Stimulated activated CD4-positive, alpha-beta T cell treated with anti-CD3 and anti-CD28 coated beads, Interleukin-2, amount 100 ng/mL, for 24 hours (primary cell): Measurements from ENCODE around the gene SFSWAP.
"Not testable (repeated sequence)": the region's sequence is repeated elsewhere in the genome, so short reads cannot be mapped to it uniquely, and the experiment has no call there.

Source experiments
- DNase-seq, 2 donors: peaks; one replicate each; pipeline ENCODE4 v3.0.0-alpha.2; 2020

SFSWAP gene

GRCh38 chr12:131765961-131766360, 55.1 kb downstream of the SFSWAP start:
- no peak for DNase-seq

DNA sequence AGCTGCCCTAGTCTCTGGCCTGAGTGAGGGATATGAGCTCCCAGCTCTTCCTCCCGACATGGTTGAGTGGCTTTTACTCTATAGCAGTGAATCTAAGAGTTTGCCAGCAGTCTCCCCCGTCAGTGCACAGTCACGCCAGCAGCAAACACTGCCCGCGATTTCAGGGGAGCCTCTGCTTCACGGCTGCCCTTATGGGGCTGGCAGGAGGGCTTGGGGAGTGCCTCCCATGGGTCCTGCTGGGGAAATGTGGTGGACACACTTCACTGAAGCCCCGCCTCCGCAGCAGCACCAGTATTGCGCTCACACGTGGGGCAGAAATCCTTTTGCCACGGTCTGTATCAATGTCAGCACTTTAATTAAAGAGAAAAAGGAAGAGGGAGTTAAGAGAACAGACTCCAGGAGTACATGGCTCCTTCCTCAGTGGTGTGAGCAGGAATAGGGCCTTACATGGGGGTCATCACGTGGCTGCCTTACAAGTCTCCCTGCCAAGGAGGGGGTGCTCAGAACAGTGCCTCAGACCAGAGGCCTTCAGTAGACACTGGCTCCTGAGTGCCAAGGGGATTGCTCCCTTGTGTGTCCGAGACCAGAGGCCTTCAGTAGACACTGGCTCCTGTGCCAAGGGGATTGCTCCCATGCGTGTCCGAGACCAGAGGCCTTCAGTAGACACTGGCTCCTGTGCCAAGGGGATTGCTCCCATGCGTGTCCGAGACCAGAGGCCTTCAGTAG, 55.7 kb downstream of the SFSWAP start:
- no peak for DNase-seq

DNA sequence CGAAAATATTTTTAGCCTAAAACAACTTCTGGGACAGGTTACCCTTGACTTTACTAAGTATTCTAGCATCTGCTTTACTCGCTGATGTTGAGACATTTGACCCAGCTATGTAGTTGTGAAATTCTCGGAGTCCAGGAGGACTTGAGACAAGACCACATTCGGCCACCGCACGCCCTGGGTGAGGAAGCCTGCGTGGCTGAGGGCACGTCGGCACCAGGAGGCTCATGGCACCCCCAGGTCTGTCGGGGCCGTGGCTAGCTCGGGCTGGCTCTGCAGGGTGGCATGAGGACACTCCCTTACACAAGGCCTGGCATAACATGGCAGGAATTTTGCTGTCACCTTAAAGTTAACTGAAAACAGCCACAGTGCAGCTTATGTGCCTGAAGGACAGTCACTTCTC, 59.2 kb downstream of the SFSWAP start:
- DNase-seq = no peak

GRCh38 chr12:131771965-131772364, 61.1 kb downstream of the SFSWAP start:
- DNase-seq = no peak

DNA sequence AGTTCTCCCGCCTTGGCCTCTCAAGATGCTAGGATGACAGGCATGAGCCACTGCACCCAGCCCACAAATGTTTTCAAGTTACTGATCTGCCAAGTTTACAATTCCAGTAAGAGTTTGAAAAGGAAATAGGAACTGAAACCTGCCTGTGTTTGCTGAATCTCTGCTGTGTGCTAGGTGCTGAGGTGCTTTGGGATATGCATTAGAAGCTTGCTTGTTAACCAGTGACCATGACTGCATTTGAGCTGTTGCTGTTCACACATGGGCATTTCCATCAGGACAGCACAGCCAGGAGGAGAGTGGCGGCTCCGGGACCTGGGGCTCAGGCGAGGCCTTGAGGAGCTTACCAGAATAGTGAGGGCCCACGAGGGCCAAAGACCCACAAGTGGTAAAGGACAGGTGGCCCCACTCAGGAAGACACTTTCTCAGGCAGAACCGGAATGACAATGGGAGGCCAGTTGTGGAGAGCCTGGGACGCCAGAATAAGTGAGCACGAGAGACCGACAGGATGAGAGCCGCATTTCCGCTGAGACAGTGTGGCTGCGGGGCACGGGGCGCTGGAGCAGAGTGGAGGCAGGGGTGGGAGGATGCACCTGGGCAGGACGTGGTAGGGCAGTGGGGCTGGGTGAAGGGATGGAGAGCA, 62.8 kb downstream of the SFSWAP start:
- peak in 1 of 2 donors; percentile 21 for DNase-seq

GRCh38 chr12:131774576-131775391, 63.9 kb downstream of the SFSWAP start:
- no peak for DNase-seq

DNA sequence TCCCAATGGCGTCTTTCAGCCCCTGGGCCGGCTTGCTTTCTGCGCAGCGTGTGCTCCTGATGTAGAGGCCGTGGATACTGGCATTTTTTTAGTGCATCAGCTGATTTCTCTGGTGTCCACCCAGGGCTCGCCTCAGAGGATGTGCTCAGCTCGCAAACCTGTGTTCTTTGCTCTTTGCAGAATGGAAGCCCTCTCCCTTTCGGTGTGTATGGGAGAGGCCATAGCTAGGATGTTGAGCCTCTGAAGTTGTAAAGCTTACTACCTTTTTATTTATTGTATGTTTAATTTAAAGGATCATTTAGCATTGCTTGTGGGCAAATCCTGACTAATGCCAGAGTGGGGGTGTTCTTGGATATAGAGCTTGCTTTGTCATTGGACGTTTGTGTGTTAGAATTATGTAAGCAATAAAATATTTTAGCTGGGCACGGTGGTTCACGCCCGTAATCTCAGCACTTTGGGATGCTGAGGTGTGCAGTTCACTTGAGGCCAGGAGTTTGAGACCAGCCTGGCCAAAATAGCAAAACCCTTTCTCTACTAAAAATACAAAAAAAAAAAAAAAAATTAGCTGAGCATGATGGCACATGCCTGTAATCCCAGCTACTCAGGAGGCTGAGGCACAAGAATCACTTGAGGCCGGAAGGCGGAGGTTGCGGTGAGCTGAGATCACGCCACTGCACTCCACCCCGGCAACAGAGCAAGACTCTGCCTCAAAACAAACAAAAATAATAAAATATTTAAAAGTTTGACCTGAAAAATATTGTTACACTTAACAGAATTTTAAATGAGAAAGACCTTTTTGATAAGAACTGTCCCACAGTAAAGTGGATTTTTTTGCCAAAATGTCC, 64.7 kb downstream of the SFSWAP start:
- DNase-seq = no peak

GRCh38 chr12:131776237-131776889, 65.5 kb downstream of the SFSWAP start:
- DNase-seq = no peak

- not testable (repeated sequence) for DNase-seq
Observed at GRCh38 chr12:131777269-131777668, 66.4 kb downstream of the SFSWAP start.

DNA sequence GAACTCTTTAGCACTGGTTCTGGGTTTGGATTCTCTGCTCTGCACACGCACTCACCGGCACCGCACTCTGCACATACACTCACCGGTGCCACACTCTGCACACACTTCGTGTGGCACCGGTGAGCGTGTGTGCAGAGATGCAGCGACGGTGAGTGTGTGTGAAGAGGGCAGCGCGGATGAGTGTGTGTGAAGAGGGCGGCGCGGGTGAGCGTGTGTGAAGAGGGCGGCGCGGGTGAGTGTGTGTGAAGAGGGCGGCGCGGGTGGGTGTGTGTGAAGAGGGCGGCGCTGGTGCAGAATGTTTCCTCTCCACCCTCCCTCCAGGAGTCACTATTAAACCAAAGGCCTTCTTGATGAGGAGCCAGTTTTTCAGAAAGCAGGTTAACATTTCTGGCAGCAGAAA, 68.1 kb downstream of the SFSWAP start:
- no peak for DNase-seq

GRCh38 chr12:131782061-131782460, 71.2 kb downstream of the SFSWAP start:
- DNase-seq = no peak

DNA sequence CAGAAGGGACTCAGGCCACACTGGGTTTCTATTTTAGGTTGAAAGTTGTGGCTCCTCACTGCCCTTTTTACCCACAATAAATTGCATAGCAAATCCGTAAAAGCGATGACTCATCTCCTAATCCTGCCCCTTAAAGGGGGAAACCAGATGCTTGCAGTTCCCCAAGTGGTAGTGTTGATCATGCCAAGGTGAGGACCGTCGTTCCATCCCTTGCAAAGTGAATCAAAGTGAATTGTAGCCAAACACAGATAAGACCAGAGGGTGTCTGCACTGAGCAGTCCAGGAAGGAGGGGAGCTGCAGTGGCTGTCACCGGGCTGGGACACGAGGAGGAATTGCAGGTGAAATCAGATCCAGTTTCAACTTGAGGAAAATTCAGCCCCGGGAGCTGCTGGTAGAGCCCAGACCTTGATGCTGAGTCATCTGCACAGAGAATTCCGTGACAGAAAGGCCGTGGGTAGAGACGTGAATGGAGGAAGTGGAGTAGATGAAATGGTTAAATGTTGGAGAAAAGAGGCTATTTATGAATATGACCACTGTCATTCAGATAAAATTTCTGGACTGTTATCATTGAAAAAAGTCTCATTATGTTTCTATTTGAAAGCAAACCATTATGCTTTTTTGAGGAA, 73.1 kb downstream of the SFSWAP start:
- DNase-seq = no peak

- no peak for DNase-seq
Observed at GRCh38 chr12:131784909-131785762, 74.2 kb downstream of the SFSWAP start.

DNA sequence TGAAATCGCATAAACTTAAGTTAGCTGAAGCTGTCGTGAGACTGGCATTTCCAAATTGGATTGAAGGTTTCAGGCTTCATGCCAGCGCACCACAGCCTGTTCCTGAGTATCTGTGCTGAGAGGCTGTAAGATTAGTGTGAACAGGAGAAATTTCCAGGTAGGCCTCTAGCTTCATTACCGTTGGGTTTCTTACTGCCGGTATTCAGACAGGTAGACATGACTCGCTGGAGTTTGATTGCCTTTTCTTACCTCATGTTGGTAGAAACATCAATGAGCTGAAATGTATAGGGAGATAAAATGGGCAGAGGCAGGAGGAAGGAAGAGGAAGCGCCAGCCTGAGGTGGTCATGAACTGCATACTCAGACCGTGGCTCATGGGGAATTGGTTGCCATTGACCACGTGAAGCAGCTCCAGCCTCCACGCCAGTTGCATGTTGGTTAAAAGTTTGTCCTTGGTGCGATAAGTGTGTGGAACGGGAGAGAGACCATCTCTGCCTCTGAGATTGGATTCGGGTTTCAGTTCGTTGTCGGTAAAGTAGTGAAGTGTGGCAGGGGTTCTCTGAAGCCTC, 75.0 kb downstream of the SFSWAP start:
- no peak for DNase-seq

GRCh38 chr12:131786331-131786730, 75.4 kb downstream of the SFSWAP start:
- DNase-seq = no peak

DNA sequence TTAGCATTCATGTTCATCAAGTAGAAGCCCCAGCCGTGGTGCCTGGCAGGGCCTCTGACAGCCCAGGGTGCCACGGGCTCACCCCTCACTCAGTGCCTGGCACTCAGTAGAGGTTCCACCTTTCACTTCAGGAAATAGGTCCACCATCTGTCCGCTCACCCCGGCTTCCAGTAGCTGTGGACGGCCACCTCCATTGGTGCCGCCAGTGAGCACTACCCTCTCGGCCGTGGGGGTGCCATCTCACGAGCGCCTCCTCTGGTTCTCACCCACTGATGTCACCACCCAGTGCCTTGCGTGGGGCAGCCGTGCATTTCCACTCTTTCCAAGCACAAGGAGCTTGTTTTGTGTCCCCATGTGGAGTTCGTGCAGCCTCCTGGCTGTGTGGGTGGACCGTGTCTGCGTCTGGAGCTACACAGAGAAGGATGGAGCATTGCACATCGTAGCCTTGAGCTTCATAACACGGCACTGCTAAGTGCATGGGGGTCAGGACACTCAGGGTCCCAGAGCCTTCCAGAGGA, 76.3 kb downstream of the SFSWAP start:
- DNase-seq = no peak

DNA sequence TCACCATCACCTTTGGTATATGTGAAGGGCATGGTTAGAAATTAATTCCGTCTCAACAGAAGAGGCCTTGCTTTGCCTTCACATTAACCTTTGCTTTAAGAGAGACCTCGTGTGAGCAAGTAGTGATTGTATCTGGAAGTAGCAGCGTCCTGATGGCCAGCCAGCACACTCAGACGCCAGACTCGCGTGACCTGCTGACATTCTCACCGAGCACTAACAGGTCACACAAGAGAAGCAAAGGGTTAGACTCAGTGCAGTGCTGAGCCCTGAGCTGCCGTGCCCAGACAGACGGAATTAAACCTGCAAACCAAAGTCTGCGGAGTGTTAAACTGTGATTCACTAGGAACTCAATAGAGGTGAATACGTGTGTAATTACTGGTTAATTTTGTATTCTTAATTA, 77.2 kb downstream of the SFSWAP start:
- DNase-seq = no peak

DNA sequence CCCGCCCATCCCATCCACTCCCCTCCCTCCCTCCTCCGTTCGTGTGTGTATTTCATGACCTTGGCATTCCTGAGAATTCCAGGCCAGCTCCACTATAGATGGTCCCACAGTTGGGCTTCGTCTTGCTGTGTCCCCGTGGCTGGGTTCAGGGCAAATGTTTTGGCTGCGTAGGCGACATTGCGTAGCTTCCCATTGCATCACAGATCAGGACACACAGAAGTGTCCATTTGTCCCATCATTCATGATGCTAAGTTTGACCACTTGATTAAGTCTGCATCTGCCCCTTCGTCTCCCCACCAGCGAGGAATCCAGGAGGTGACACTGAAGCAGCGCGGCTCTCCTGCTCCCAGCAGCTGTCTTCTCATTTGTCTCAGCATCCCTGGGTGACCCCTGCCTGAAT, 78.7 kb downstream of the SFSWAP start:
- no peak for DNase-seq

GRCh38 chr12:131793243-131794022, 82.5 kb downstream of the SFSWAP start:
- DNase-seq = no peak
